NB4 (cell line): Measurements from ENCODE around the gene WDFY4.

Experiments
- MYC ChIP-seq: IDR thresholded peaks from 2 replicates; pipeline ENCODE4 v1.6.1; 2011; ENCODE audit warnings: low read depth, low read length
- POLR2A ChIP-seq: IDR thresholded peaks from 2 replicates; pipeline ENCODE4 v1.6.1; 2011; ENCODE audit warnings: mild to moderate bottlenecking; ENCODE audit not compliant: insufficient read length; ENCODE audit errors: extremely low read depth
- TF ChIP-seq, protein P1 (sequence below): IDR thresholded peaks from one replicate; pipeline ENCODE4 v1.5.1; 2012; ENCODE audit warnings: low read depth, low read length
- TF ChIP-seq, protein P2 (sequence below): IDR thresholded peaks from 2 replicates; pipeline ENCODE4 v1.6.1; 2011; ENCODE audit warnings: low read depth, low read length

- TF ChIP-seq, protein P1, sequence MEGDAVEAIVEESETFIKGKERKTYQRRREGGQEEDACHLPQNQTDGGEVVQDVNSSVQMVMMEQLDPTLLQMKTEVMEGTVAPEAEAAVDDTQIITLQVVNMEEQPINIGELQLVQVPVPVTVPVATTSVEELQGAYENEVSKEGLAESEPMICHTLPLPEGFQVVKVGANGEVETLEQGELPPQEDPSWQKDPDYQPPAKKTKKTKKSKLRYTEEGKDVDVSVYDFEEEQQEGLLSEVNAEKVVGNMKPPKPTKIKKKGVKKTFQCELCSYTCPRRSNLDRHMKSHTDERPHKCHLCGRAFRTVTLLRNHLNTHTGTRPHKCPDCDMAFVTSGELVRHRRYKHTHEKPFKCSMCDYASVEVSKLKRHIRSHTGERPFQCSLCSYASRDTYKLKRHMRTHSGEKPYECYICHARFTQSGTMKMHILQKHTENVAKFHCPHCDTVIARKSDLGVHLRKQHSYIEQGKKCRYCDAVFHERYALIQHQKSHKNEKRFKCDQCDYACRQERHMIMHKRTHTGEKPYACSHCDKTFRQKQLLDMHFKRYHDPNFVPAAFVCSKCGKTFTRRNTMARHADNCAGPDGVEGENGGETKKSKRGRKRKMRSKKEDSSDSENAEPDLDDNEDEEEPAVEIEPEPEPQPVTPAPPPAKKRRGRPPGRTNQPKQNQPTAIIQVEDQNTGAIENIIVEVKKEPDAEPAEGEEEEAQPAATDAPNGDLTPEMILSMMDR: no peak
- no peak for TF ChIP-seq POLR2A
- TF ChIP-seq, protein P2, sequence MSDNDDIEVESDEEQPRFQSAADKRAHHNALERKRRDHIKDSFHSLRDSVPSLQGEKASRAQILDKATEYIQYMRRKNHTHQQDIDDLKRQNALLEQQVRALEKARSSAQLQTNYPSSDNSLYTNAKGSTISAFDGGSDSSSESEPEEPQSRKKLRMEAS: no peak
- no peak for TF ChIP-seq MYC
Observed at GRCh38 chr10:48894911-48895802, 210.5 kb downstream of the WDFY4 start.
